NB4 (cell line): ENCODE measurements around the gene CEP55.

ENCODE experiments used
- DNase-seq: peaks from one replicate; pipeline ENCODE4 v3.0.0; 2010; ENCODE audit warnings: low read depth
- H3K4me3 ChIP-seq: one replicate; pipeline ENCODE4 v1.5.1; 2011; ENCODE audit warnings: mild to moderate bottlenecking, low read depth, low read length, moderate library complexity
- MYC ChIP-seq: IDR thresholded peaks from 2 replicates; pipeline ENCODE4 v1.6.1; 2011; ENCODE audit warnings: low read depth, low read length
- POLR2A ChIP-seq: IDR thresholded peaks from 2 replicates; pipeline ENCODE4 v1.6.1; 2011; ENCODE audit warnings: mild to moderate bottlenecking; ENCODE audit not compliant: insufficient read length; ENCODE audit errors: extremely low read depth
- TF ChIP-seq, protein P1 (sequence below): IDR thresholded peaks from 2 replicates; pipeline ENCODE4 v1.6.1; 2011; ENCODE audit warnings: low read depth, low read length
- TF ChIP-seq, protein P2 (sequence below): IDR thresholded peaks from one replicate; pipeline ENCODE4 v1.5.1; 2012; ENCODE audit warnings: low read depth, low read length

CEP55 gene

DNA sequence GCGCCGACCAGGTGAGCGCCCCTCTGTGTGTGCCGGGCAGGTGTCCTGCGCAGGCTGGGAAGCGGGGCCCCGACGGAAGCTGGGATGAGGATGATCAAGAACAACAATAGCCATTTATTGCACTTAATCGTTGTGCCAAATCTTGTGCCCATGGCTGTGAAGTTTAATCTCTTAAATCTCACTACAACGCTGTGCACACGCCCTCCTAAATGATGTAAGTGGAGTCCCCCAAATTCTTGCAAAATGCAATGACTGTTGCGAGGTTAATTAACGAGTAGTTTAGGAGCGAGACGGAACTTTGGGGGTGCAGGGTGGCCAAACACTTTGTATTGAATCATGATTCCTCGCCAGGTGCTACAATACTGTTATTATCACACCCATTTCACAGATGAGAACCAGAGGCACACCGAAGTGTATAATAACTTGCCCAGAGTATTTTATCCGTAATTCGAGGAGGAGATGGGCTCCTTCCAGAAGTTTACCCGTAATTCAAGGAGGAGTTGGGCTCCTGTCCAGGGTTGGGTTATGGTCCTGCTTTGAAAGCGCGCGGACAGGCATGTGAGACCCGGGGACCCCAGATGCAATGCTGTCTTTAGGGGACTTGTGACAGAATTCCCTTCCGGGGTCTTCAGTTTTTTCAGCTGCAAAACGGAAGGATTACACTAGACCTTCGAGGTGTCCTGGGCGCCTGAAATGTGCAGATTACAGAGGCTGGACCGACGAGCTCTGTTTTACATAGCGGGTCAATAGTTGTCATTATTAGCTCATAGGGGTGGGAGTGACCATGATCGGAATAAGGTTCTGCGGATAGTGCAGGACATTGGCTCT, 71.1 kb downstream of the CEP55 start:
- peak overlapping the region; percentile 59 for H3K4me3 ChIP-seq
- no peak for DNase-seq
- TF ChIP-seq, protein P1, sequence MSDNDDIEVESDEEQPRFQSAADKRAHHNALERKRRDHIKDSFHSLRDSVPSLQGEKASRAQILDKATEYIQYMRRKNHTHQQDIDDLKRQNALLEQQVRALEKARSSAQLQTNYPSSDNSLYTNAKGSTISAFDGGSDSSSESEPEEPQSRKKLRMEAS = no peak
- TF ChIP-seq, protein P2, sequence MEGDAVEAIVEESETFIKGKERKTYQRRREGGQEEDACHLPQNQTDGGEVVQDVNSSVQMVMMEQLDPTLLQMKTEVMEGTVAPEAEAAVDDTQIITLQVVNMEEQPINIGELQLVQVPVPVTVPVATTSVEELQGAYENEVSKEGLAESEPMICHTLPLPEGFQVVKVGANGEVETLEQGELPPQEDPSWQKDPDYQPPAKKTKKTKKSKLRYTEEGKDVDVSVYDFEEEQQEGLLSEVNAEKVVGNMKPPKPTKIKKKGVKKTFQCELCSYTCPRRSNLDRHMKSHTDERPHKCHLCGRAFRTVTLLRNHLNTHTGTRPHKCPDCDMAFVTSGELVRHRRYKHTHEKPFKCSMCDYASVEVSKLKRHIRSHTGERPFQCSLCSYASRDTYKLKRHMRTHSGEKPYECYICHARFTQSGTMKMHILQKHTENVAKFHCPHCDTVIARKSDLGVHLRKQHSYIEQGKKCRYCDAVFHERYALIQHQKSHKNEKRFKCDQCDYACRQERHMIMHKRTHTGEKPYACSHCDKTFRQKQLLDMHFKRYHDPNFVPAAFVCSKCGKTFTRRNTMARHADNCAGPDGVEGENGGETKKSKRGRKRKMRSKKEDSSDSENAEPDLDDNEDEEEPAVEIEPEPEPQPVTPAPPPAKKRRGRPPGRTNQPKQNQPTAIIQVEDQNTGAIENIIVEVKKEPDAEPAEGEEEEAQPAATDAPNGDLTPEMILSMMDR = no peak
- TF ChIP-seq MYC = no peak
- no peak for TF ChIP-seq POLR2A

DNA sequence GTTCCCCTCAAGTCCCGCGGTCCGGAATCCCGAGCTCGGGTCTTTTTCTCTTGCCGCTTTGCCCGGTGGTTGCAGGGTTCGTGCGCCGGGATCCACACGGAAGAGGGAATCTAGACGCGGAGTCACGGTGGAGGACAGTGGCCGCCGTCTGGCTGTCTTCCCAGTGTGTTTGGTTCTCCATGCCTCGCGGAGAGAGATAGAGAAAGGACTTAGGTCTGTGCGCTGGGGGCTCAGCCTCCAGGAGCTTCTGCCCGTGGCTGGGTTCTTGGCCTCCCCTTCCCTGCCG, 71.6 kb downstream of the CEP55 start:
- no peak for DNase-seq

DNA sequence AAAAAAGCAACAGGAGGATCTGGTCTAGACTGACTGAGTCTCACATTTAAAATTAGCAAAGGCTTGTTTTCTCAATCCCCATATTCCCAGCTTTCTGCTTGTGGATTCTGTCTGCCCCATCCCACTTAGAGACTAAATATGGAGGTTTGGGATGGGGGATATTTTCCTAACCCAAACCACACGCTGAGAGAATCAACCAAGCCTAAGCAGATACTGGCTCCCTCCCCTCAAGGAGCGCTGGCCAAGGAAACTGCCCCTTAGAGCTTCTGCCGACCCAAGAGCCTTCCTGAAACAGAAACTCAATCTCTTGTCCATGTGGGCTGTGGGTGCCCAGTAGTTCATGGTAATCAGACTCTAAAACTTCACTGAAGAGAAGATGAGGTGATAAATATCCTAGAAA, 74.0 kb downstream of the CEP55 start:
- DNase-seq = no peak
- no peak overlapping the region for H3K4me3 ChIP-seq
- TF ChIP-seq, protein P1 = no peak
- no peak for TF ChIP-seq POLR2A

More for the DNA sequence above, 71.6 kb downstream of the CEP55 start:
- TF ChIP-seq, protein P2 = no peak
- no peak for TF ChIP-seq MYC
- no peak for TF ChIP-seq POLR2A
- TF ChIP-seq, protein P1 = no peak
- H3K4me3 ChIP-seq = no peak overlapping the region

DNA sequence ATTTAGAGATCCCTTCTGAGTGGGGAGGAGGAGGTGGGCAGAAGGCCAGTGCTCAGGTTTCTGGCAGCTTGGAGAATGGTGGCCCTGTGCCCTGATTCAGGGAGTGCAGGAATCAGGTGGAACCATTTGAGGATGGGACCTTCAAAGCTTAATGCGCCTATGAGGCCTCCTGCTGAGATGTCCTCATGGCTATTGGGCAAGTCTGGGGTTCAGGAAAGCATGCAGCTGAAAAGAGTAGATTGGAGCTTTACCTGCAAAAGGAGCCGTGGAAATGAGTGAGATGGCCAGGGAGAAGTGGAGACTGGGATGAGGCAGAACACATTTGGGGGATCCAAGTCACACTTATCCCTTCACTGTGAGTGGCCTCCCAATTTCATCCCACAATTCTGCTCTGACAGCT, 76.2 kb downstream of the CEP55 start:
- H3K4me3 ChIP-seq = peak overlapping the region; percentile 29
- peak; percentile 54 for DNase-seq
- TF ChIP-seq MYC = peak; percentile 13; the same call in 1 of the 2 replicates
- TF ChIP-seq, protein P2 = no peak

DNA sequence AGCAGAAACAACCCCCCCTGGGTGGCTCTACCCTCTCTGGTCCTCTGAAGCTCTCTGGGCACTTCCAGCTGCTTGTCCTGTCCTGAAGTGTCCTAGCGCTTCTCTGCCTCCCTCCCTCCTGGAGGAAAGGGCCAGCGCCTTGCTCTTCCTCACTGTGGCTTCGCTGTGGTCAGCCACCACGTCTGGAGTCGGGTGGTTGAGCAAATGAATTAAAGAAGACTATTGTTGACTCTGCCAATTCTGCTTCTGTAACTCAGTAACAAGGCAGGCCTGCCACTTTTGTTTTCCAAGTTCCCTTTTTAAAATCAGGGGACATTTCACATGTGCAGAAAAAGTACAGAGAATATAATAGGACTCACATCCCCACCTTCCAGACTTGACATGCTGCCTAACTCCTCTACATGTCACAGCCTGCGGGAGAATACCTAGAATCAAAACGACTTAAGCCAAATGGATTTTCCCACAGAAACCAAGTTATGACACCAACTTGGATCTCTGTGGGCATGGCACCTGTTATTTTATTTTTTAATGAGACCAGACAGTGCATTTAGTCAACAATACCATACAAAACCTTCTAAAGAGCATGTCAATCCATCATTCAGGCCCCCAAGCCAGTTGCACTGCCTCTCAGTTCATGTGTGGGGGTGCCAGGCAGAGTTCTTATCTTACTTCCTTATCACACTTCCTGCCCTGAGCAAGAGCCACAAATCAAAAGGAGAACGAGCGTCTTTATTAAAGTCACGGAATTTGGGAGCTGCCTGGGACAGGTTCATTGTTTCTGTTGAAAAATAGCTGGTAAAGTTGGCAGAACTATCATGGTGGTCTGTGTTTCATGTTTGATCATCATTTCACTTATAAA, 76.9 kb downstream of the CEP55 start:
- TF ChIP-seq POLR2A (no peak), MYC (peak; percentile 39; the same call in 1 of the 2 replicates)
- TF ChIP-seq, protein P1 = peak; percentile 33; the same call in 1 of the 2 replicates
- H3K4me3 ChIP-seq = peak overlapping the region; percentile 30
- DNase-seq = peak; percentile 88

DNA sequence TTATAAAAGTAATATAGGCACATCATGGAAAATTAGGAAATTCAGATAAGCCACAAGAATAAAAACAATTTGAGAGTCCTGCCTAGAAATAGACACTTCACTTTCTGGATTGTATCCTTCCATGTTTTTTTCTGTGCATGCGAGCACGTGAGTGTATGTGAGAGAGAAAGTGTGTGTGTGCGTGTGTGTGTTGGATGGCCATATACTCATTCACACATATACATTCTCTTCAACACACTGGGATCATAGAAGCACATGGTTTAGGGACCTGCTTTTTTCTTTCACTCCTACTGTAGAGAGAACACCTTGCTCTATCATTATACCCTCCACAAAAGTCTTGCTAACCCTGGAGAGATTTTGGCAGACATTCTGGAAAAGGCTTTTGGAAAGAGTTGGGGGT, 77.5 kb downstream of the CEP55 start:
- DNase-seq = no peak
- TF ChIP-seq, protein P2 = no peak
- TF ChIP-seq MYC = peak; percentile 28; the same call in 1 of the 2 replicates
- TF ChIP-seq POLR2A = no peak
- TF ChIP-seq, protein P1 = peak; percentile 77
- H3K4me3 ChIP-seq = peak overlapping the region; percentile 30
